ENCODE results near the gene UGP2.

- TF ChIP-seq CTCF (IDR thresholded peaks at IDR 0.05) (no peak), POLR2A (IDR thresholded peaks at IDR 0.05) (no peak)
Measured at GRCh38 chr2:63805412-63805811, 36.3 kb upstream of the UGP2 start.

Data from tibial nerve (tissue), 3 donors.